SH-SY5Y (cell line): ENCODE measurements around the gene FAM83C.

ENCODE experiments used
- GATA2 ChIP-seq: IDR thresholded peaks from 2 replicates; pipeline ENCODE4 v1.6.1; 2011; ENCODE audit warnings: mild to moderate bottlenecking, low read depth, low read length
- GATA3 ChIP-seq: IDR thresholded peaks from 2 replicates; pipeline ENCODE4 v1.6.1; 2011; ENCODE audit warnings: low read depth, mild to moderate bottlenecking, low read length, moderate library complexity

Gene FAM83C

DNA sequence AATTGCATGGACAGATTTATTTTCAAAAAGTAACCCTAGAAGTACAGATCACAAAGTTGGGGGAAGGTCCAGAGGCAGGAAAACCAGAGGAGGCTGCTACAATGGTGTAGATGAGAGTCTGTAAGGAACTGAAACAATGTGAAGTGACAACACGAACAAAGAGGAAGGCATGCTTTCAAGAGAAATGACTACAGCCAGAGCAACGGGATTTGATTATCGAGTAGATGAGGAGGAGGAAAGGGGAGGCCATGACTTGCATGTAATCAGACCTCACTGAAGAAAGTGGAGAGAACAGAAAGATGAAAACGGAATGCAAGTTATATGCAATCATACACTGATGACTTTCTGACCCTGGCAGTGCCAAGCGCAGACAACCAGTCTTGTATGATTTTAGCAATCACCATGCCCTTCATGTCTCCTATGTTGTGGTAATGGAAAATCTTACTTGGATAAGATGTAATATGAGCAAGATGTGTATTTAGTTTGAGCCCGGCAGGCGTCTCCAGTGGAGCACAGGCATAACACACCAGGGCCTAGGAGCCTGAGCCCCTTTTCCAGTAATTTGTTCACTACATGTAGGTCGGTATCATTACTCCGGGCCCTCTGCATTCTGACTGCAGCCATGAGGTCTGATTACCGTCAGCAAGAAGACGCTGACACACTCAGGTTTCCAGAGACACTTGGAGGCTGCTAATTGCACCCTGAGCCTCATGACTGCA lies 34.0 kb upstream of the FAM83C start:
- no peak for TF ChIP-seq GATA3
- TF ChIP-seq GATA2 = no peak

DNA sequence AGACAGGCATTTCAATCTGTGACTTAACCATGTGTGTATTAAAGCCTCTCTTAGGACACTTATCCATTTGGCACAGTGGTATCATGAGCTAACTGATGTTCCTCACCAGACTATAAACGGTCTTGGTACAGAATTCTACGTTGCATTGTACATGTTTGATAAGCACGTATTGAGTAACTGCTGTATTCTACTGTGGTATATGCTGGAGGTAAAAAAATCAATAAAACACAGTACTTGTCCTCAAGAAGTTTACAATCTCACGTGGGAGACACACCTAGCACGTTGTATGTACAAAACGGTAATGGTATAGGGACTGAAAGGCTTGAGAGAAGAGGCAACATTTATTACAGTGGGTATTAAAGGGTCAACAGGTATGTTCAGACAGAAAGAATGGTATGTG lies 33.2 kb upstream of the FAM83C start:
- TF ChIP-seq GATA2 (no peak), GATA3 (no peak)

DNA sequence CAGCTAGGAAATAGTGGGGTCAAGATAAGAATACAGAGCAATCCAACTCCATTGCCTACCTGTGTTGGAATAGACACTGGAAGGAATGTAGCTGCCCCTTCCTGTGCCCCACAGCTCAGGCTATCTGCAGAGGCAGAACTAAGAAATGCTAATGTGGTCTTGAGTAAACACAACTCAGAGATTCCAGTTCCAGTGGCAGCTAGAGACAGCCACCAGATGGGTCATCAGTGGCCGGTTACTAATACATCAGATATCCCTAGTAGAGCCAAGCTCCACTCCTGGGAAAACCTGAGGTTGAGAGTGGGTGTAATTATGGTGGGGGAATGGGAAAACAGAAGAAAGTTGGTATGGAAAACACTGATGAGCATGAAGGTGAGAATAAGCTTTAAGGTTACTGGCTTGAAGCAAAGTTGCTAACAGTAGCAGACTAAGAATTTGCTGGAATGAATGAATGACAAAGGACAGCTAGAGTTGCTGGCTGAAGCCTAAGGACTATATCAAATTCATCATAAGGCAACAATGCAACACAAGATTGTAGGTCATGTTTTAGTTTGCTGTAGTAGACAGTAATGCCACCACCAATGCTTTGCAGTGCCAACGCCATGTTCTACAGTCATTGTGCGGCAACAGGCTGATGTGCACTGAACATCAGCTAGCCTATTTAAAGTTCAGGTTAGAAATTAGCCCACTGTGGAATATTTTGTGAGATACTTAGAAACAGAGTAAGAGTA lies 28.3 kb upstream of the FAM83C start:
- no peak for TF ChIP-seq GATA2

DNA sequence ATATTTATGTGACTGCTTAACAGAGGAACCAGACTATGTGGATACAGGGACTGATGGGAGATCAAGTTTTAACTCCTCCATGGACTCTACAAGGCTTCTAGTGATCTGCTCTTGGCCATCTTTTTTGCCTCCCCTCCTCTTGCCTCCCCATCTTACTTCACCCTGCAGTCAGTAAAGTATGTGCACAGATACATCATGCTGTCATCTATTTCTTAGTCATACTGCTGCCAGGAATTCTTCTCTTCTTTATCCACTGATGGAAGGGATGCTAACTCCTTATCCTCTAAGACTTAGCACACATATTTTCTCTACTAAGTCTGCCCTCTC lies 27.6 kb upstream of the FAM83C start:
- TF ChIP-seq GATA2 = no peak

DNA sequence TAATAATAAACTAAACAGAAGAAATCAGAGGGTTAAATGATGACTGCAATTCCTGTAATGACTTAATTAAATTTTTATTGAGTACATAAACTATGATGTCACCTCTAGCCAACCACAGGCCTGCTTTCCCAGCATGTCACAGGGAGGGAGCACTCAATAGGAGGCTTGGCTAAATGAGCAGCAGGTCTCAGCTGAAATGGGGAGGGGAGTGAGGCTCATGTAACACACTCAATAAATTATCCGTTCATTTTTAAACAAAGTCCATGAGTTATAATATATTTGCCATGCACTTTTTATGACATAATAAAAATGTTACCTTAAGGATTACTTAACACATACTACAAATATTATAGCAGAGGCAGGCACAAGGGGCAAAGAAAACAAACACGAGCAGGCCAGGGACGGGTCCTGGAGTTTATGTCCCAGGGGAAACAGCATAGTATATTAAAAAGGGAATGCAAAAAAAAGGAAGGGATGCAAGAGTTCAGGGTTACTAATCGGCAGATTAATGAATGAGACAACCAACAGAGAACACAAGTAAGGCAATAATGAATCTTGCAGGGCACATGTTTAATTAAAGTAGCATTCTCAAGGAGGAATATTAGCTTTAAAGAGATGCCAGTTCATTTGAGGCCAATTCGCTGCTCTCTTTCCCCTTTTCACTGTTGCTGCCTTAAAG lies 27.1 kb upstream of the FAM83C start:
- no peak for TF ChIP-seq GATA2
- no peak for TF ChIP-seq GATA3

DNA sequence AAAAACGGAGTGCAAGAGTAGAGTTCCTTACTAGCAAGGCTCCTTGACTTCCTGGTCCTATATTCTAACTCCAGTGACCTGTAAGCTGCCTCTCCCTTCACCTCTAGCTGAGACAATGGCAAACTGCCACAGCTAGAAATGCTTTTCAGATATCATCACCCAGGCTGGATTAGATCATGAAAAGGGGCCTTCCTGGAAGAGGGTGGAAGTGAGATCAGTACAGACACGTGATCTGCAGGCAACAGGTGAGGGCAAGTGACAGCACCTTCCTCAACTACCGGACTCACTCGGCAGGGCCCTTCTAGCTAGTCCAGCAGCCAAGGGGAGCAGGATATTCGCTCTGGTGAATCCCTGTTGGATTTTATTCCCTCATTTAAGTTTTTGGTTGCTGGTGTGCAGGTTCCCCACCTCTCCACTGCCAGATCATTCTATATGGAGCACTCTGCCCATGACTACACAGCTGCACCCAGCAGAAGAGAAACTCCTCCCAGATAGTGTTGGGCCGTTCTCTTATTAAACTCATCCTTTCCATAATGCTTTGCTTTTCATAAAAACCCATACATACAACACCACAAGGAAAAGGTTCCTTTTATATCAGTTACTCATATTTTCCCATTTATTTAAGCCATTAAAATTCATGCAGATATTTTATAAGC lies 26.4 kb upstream of the FAM83C start:
- TF ChIP-seq GATA2 (no peak), GATA3 (no peak)

DNA sequence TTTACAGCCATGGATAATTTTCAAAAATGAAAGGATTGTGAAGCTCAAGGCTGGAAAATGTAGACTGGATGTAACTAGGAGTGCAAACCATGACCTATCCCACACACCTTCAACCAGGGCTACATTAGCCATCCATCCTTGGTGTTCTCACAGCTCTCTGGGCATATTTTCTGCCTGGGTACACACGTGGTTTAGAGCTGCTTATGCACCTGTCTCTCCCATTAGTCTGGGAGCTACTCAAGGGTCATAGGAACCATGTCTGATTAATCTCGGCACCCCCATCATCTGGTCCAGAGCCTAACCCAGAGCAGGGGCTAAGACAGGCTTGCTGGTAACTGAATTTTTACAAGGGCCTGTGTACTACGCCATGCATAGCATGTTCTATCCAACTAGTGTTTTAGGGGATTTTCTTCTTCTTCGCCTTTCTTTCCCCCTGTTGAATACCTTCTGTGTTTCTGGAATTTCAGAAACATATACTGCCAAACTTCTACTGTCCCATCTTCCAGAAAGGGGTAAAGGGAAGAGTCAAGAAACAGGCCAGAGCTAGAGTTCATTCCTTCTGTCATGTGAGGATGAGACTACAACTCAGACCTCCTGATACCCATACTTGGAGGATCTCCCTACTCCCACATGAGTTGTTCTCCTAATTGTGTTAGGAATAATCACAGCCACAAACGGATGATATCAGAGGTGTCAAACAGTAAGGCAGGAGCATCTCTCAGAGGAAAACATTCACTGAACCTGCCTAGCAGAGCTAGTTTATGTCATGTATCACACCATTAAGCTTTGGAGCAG lies 25.4 kb upstream of the FAM83C start:
- TF ChIP-seq GATA3 (no peak), GATA2 (no peak)

DNA sequence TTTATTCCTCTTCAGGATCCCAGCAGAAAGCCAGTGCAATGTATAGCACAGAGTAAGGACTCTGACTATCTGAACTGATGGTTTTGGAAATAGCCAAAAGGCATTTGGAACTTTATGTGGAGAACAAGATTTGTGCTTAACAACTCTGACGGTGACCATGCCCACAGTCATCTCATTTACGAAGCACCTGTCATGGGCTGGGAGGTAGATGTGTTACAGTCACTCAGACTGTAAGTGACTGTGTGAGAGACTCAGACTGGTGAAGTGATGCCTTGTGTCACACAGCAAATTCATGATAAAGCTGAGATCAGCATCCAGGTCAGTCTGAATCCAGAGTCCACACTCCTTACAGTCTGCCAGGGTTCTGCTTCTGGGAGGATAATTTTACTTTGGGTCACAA lies 23.9 kb upstream of the FAM83C start:
- TF ChIP-seq GATA3 = no peak
- no peak for TF ChIP-seq GATA2

DNA sequence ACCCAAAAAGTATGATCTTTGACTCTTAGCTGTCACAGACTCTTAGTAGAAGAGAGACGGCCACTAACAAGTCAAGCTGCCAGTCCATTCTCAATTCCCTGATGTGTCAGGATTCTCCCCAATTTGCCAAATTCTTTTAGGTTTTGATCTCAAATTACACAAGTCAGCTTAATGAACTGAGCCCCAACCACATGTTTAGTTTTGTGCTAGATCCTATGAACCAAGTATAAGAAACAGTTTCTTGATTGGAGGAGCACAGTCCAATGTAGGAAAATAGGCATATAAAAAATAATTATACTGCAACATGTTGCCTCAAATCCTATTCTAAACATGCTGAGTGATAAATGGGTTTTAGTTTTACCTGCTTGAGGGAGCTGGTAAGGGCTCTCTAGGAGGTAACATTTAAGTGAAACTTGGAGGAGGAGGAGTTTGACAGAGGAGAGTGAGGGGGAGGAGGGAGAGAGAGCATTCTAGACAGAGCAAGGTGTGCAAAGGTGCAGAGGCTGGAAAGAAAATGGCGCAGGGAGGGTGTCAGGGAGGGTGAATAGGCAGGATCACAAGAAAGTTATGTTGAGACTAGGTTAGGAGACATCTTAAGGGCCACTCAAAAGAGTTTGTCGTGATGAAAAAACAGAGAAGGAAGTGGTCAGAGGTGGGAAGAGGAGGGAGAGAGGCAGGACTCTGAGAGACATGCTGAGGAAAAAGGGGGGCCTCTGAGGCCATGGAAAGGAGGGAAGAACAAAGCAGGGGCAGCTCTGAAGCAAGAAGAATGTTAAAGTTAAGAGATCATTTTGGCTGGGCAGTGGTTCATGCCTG lies 22.8 kb upstream of the FAM83C start:
- TF ChIP-seq GATA2 (no peak), GATA3 (no peak)

DNA sequence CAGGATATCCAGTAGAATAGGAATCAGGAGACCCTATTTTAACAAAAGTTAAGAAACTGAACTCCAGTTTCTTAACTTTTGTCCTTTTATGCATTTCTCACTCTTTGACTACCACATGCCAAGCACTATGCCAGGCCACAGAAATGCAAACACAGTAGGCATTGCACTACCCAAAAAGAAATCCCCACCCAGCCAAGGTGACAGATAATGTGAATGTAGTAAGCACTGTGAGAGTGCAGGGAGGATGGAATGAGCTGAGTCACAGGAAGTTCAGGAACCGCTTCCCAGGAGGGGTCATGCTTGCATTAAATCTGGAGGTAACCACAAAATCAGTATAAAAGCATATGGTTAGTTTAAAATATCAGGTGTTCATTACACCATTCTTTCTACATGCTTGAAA lies 20.1 kb upstream of the FAM83C start:
- TF ChIP-seq GATA2 (no peak), GATA3 (no peak)

DNA sequence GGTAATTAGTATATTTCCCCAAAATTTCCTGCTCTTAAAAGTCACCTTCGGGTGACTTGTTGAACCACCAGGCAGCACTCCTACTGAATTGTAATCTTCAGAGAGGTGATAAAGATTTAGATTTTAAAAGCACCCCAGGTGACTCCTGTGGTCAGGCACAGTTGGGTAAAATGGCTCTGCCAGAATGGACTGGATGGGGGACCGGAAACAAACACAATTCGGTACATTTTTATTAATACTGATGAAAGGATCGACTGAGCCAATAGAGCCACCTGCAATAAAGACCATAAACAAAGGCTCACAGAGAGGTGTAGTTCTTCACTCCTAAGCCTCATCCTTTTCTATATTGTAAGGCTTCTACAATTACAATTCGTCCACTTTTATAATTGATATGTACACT lies 19.6 kb upstream of the FAM83C start:
- no peak for TF ChIP-seq GATA3
- no peak for TF ChIP-seq GATA2

DNA sequence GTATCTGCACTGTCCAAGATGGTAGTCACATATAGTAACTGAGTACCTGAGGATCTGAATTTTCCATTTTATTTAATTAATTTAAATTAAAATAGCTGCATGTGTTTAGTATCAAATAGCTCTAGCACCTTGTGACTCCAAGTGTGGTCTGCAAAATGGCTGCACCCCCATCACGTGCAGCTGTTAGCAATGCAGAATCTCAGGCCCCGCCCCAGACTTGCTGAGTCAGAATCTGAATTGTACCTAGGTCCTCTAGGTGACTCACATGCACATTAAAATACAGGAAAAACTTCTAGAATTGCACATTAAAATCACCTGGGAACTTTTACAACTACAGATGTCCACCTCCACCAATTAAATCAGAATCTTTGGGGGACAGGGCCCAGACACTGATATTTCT lies 19.2 kb upstream of the FAM83C start:
- TF ChIP-seq GATA3 (no peak), GATA2 (no peak)

DNA sequence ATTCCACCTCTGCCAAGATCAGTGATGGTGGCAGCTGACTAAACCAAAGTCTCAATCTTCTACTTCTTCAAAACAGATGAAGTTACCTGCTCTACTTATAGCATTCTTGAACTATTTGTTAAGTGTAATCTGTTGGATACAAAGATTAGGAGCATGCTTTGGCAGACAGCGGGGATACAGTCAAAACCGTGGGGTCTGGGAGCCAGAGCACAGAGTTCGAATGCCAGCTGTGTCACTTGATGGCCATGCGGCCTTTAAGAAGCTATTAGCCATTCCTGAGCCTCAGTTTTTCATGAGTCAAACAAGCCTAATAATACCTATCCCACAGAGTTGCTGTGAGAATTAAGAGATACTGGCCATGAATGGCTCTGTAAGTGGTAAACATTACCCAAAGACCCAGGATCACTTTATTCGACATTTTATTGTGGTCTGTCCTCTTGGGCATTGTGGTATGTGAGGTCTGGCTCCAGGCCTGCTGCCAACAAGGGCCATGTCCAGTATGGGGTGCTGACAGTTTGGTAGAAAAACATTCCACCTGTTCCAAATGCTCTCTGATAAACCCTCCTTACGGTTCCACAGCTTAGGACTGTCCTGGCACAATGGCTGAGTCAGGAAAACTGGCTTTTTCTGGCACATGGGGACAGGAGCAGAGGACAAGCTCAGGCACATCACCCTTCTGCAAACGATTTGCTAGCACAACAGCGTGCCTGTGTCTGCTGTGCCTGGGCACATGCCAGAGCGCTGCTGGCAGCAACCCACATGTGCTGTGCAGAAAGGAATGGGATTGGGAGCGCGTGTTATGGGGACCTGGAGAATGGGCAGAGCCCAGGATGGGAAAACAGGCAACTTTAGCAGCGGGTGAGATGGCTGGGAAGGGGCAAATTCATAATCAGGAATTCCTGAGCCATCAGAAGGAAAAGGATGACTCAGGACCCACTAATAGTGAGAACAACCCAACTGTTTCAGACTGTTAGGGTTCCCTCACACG lies 15.7 kb upstream of the FAM83C start:
- TF ChIP-seq GATA2 (no peak), GATA3 (no peak)
